GM21619 (cell line): ENCODE results near the gene HSH2D.
"Not testable (repeated sequence)": the region's sequence is repeated elsewhere in the genome, so short reads cannot be mapped to it uniquely, and the experiment has no call there.

Experiments
- ATAC-seq: cut with Tn5 transposase; IDR thresholded peaks from one replicate; pipeline ENCODE4 v1.9.1; 2021; ENCODE audit not compliant: unreplicated experiment

Gene HSH2D

GRCh38 chr19:16154557-16154956 lies 11.1 kb downstream of the HSH2D start:
- ATAC-seq = no peak

GRCh38 chr19:16155128-16155527 lies 11.6 kb downstream of the HSH2D start:
- ATAC-seq = no peak

- ATAC-seq = no peak
These were observed 13.4 kb downstream of the HSH2D start for GRCh38 chr19:16156904-16157303.

- ATAC-seq = no peak
These were observed 14.1 kb downstream of the HSH2D start for GRCh38 chr19:16157601-16158000.

GRCh38 chr19:16159655-16160054 lies 16.2 kb downstream of the HSH2D start:
- ATAC-seq = no peak

GRCh38 chr19:16160445-16160942 lies 17.0 kb downstream of the HSH2D start:
- no peak for ATAC-seq

GRCh38 chr19:16160943-16161560 lies 17.6 kb downstream of the HSH2D start:
- no peak for ATAC-seq

- no peak for ATAC-seq
These were observed 18.4 kb downstream of the HSH2D start for GRCh38 chr19:16161840-16162239.

GRCh38 chr19:16164222-16164890 lies 20.9 kb downstream of the HSH2D start:
- no peak for ATAC-seq

GRCh38 chr19:16166417-16166816 lies 22.9 kb downstream of the HSH2D start:
- no peak for ATAC-seq

GRCh38 chr19:16167055-16167454 lies 23.6 kb downstream of the HSH2D start:
- no peak for ATAC-seq

- ATAC-seq = no peak
These were observed 25.1 kb downstream of the HSH2D start for GRCh38 chr19:16168465-16169081.

- ATAC-seq = no peak
These were observed 26.6 kb downstream of the HSH2D start for GRCh38 chr19:16170134-16170533.

GRCh38 chr19:16175954-16176353 lies 32.5 kb downstream of the HSH2D start:
- ATAC-seq = no peak

GRCh38 chr19:16178866-16179265 lies 35.4 kb downstream of the HSH2D start:
- not testable (repeated sequence) for ATAC-seq

- ATAC-seq = no peak
These were observed 37.1 kb downstream of the HSH2D start for GRCh38 chr19:16180611-16181010.

- no peak for ATAC-seq
These were observed 41.2 kb downstream of the HSH2D start for GRCh38 chr19:16184665-16185122.

GRCh38 chr19:16185123-16185767 lies 41.8 kb downstream of the HSH2D start, which contains the start of gene FAM32A:
Gene FAM32A, plus strand, starts transcription at chr19:16185410. Its CDS starts 33 bp downstream, at chr19:16185443.
- peak; percentile 76 for ATAC-seq

- ATAC-seq = peak; percentile 21
These were observed 42.3 kb downstream of the HSH2D start for GRCh38 chr19:16185768-16186123.

GRCh38 chr19:16188521-16188920 lies 45.0 kb downstream of the HSH2D start:
- ATAC-seq = no peak

GRCh38 chr19:16190198-16190597 lies 46.7 kb downstream of the HSH2D start:
- ATAC-seq = no peak

GRCh38 chr19:16190736-16191135 lies 47.3 kb downstream of the HSH2D start:
- ATAC-seq = no peak
